DND-41 (cell line): ENCODE results near the gene SULF2.

Experiments
- CTCF ChIP-seq: IDR thresholded peaks from 2 replicates; pipeline ENCODE4 v1.5.1; 2012; ENCODE audit warnings: borderline replicate concordance, low read length, moderate library complexity, mild to moderate bottlenecking; ENCODE audit not compliant: poor library complexity, severe bottlenecking; ENCODE audit errors: extremely low read depth
- EZH2 ChIP-seq: IDR thresholded peaks from 3 replicates; pipeline ENCODE4 v1.6.1; 2012; ENCODE audit warnings: borderline replicate concordance, low read depth, mild to moderate bottlenecking, moderate library complexity, low read length, inconsistent platforms; ENCODE audit not compliant: severe bottlenecking

DNA sequence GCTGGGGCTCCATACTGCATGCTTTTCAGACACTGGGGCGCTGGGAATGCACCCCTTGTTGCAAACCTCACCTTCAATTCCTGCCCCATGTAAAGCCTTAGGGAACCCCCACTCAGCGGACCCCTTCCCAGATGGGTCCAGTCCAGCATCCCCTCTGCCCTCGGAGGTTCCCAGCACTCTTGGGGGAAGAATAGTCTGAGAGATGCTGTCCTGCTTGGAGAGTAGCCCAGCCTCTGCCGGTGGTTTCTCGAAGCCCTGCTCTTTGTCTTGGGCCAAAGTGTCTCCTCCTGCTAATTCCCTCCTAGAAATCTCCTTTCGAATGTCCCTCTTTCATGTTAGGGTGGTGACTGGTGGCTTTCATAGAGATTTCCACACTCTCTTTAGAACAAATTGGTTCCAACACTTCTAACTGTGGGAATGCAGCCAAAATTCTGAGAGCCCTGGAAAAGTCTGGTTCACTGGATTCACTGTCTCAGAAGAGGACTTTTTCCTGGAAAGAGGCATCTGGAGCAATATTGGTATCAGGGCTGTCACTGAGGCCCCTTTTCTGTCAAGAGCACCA, 24.9 kb upstream of the SULF2 start:
- TF ChIP-seq CTCF (no peak), EZH2 (no peak)
